Measurements from ENCODE around the gene ARHGAP25. TPM values are rescaled to one million over a fixed set of nuclear protein-coding genes. Genes with fewer than 3 reads are reported as not detected.

The ARHGAP25 gene
- total RNA-seq, 3 donors from 2014 or later = 3.1 to 8.8 (median 8.2) TPM

- intact Hi-C loops (cut with DNase I, micrococcal nuclease) = no loop called here
- Histone ChIP-seq H3K9me3 (no peaks in the 10 kb centered on the region), H3K36me3 (ENCODE audit: low read depth) (no peaks in the 10 kb centered on the region), H3K4me1 (ENCODE audit: low read depth) (no peaks in the 10 kb centered on the region), H3K4me3 (no peak overlapping the region)
- no peak for DNase-seq
- ATAC-seq = no peak
- no peak for TF ChIP-seq CTCF (IDR thresholded peaks at IDR 0.05)
Measured at GRCh38 chr2:68690851-68691250, 43.8 kb upstream of the ARHGAP25 start.

DNA sequence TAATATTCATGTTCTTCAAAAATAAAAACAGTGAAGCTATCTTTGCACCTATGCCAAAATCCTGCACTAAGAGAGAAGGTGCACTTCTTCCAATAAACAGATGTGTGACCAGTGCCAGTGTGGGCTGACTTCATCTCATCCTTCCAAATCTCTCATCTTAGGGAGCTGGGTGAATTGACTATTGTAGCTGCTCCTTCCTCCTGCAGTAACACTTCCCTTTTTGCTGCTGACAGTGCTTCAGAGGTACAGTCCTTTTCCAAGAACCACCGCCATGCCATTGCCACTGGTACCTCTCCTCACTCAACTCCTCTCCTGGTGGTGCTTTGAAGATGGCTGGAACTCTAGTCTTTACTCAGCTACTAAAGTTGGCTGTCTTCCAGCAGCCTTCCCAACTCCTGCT lies 42.1 kb upstream of the ARHGAP25 start:
- intact Hi-C loops (cut with DNase I, micrococcal nuclease) = no loop called here
- Histone ChIP-seq H3K4me3 (no peak overlapping the region), H3K9me3 (peaks cover 6% of the 10 kb centered on the region), H3K4me1 (ENCODE audit: low read depth) (no peaks in the 10 kb centered on the region), H3K36me3 (ENCODE audit: low read depth) (no peaks in the 10 kb centered on the region)
- ATAC-seq (no peak), DNase-seq (no peak)
- TF ChIP-seq CTCF (IDR thresholded peaks at IDR 0.05) = no peak

DNA sequence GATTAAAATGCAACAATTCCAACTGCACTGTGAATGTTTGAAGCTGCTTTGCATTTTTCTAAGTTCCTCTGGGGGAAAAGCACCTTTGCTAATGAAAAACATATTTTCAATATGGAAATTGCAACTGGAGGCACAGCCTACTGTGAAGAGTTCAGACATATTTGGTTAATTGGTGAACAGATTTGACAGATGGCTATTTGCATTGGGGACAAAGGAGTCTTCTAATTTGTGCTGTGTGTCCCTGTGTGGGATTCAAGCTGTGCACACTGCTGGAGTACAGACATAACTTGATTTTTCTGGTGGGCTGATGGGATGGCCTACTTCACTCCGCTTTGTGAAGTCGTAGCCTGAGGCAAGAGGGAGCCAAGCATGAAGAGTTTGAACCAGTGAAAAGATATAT lies 40.7 kb upstream of the ARHGAP25 start:
- no peak for TF ChIP-seq CTCF (IDR thresholded peaks at IDR 0.05)
- ATAC-seq (no peak), DNase-seq (no peak)
- no peak overlapping the region for H3K4me3 ChIP-seq
- no peaks in the 10 kb centered on the region for H3K36me3 ChIP-seq (ENCODE audit: low read depth)
- H3K4me1 ChIP-seq (ENCODE audit: low read depth) = no peaks in the 10 kb centered on the region
- intact Hi-C loops (cut with DNase I, micrococcal nuclease) = no loop called here
- peaks cover 6% of the 10 kb centered on the region for H3K9me3 ChIP-seq

- ATAC-seq (no peak), DNase-seq (no peak)
- no peaks in the 10 kb centered on the region for H3K4me1 ChIP-seq (ENCODE audit: low read depth)
- intact Hi-C loops (cut with DNase I, micrococcal nuclease) = no loop called here
- TF ChIP-seq CTCF (IDR thresholded peaks at IDR 0.05) = no peak
- no peak overlapping the region for H3K4me3 ChIP-seq
- H3K36me3 ChIP-seq (ENCODE audit: low read depth) = no peaks in the 10 kb centered on the region
- peaks cover 6% of the 10 kb centered on the region for H3K9me3 ChIP-seq
Measured at GRCh38 chr2:68695971-68696370, 38.6 kb upstream of the ARHGAP25 start.

DNA sequence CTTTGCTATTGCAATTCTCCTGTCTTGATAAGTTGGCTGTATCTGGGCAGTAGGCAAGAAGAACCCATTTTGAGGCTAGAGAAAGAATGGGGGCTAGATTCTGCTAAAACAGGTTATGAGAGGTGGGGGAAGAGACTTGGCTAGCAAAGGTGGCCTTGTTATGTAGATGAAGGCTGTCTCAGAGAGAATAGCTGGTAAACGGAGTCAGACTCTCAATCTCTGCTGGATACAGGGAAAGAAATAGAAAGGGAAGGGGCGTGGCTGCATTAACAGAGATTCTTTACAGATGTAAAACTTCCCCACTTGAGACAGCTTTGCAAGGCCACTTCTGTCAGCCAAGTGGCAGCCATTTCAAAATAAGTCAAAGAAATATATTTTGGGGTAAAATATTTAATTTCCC lies 38.1 kb upstream of the ARHGAP25 start:
- Histone ChIP-seq H3K9me3 (peaks cover 6% of the 10 kb centered on the region), H3K4me3 (no peak overlapping the region), H3K4me1 (ENCODE audit: low read depth) (no peaks in the 10 kb centered on the region), H3K36me3 (ENCODE audit: low read depth) (no peaks in the 10 kb centered on the region)
- no peak for DNase-seq
- TF ChIP-seq CTCF (IDR thresholded peaks at IDR 0.05) = no peak
- no peak for ATAC-seq
- intact Hi-C loops (cut with DNase I, micrococcal nuclease) = no loop called here

All from mucosa of descending colon (tissue), 3 donors.